IMR-90 (cell line): ENCODE measurements around the gene VSIR. TPM values are rescaled to one million over a fixed set of nuclear protein-coding genes. Genes with fewer than 3 reads are reported as not detected.

Experiments used
- ATAC-seq: fragments of 200-7000 bp; cut with Tn5 transposase; 2 replicates; pipeline ENCODE4 v1.9.1; 2020; ENCODE audit warnings: low read depth, mild to moderate bottlenecking, moderate library complexity
- BruUV-seq: library from RNA; stranded (reverse); fragments of 400-500 nt; replicated peaks from 2 replicates; lab custom pipeline; 2021; lab: Mats Ljungman, UMichigan
- CTCF ChIA-PET: fragments of 300-600 bp; formaldehyde crosslinking; extraction: SDS; loops from one replicate; lab custom pipeline; 2021; ENCODE audit warnings: antibody characterized with exemption; lab: Yijun Ruan, JAX
- POLR2A ChIA-PET: fragments of 300-600 bp; sonication (Branson Sonifier 250); formaldehyde crosslinking; loops from one replicate; lab custom pipeline; 2022; ENCODE audit warnings: antibody characterized with exemption; ENCODE audit not compliant: unreplicated experiment; lab: Charles Lee
- DNase-seq: peaks from one replicate; pipeline ENCODE4 v3.0.0; 2013
- H2AFZ ChIP-seq: replicated peaks from 2 replicates; pipeline ENCODE3; 2013; ENCODE audit warnings: low read length, mild to moderate bottlenecking; ENCODE audit not compliant: poor library complexity
- H2AK5ac ChIP-seq: 2 replicates; pipeline ENCODE4 v1.6.1; 2013; ENCODE audit warnings: low read depth, low read length, inconsistent platforms
- H2AK9ac ChIP-seq: replicated peaks from 2 replicates; pipeline ENCODE3; 2013; ENCODE audit warnings: mild to moderate bottlenecking, low read depth, low read length, moderate library complexity; ENCODE audit not compliant: poor library complexity
- H2BK120ac ChIP-seq: 2 replicates; pipeline ENCODE4 v1.6.1; 2013; ENCODE audit warnings: low read depth, low read length, inconsistent platforms
- H2BK15ac ChIP-seq: 3 replicates; pipeline ENCODE4 v1.6.1; 2013; ENCODE audit warnings: low read depth, low read length, inconsistent platforms
- H2BK20ac ChIP-seq: 2 replicates; pipeline ENCODE4 v1.6.1; 2013; ENCODE audit warnings: low read depth, mild to moderate bottlenecking, inconsistent platforms, low read length, moderate library complexity
- H2BK5ac ChIP-seq: 2 replicates; pipeline ENCODE4 v1.6.1; 2013; ENCODE audit warnings: mild to moderate bottlenecking, low read depth, low read length, inconsistent platforms; ENCODE audit not compliant: poor library complexity, severe bottlenecking
- H3K14ac ChIP-seq: replicated peaks from 2 replicates; pipeline ENCODE4 v1.6.1; 2013; ENCODE audit warnings: low read depth, low read length, inconsistent platforms
- H3K18ac ChIP-seq: 2 replicates; pipeline ENCODE4 v1.6.1; 2013; ENCODE audit warnings: low read depth, low read length, control low read depth
- H3K23ac ChIP-seq: 2 replicates; pipeline ENCODE4 v1.6.1; 2013; ENCODE audit warnings: low read depth, low read length, inconsistent platforms
- H3K27ac ChIP-seq: 2 replicates; pipeline ENCODE4 v1.5.1; 2013; ENCODE audit warnings: mild to moderate bottlenecking, control low read depth, low read length; ENCODE audit not compliant: insufficient read depth
- H3K27me3 ChIP-seq: 2 replicates; pipeline ENCODE4 v1.6.1; 2013; ENCODE audit warnings: low read length; ENCODE audit not compliant: control insufficient read depth, insufficient read depth
- H3K36me3 ChIP-seq: 2 replicates; pipeline ENCODE4 v1.6.1; 2013; ENCODE audit warnings: low read length, mixed read lengths; ENCODE audit not compliant: control insufficient read depth, insufficient read depth
- H3K4ac ChIP-seq: 2 replicates; pipeline ENCODE4 v1.6.1; 2013; ENCODE audit warnings: low read depth, low read length, inconsistent platforms
- H3K4me1 ChIP-seq: 2 replicates; pipeline ENCODE4 v1.6.1; 2013; ENCODE audit warnings: low read length, mixed read lengths; ENCODE audit not compliant: control insufficient read depth, insufficient read depth
- H3K4me2 ChIP-seq: 2 replicates; pipeline ENCODE4 v1.6.1; 2013; ENCODE audit warnings: low read depth, mild to moderate bottlenecking, control low read depth, low read length, moderate library complexity
- H3K4me3 ChIP-seq: 2 replicates; pipeline ENCODE4 v1.5.1; 2013; ENCODE audit warnings: low read depth, mild to moderate bottlenecking, control low read depth, low read length, moderate library complexity; ENCODE audit not compliant: insufficient read depth
- H3K56ac ChIP-seq: 2 replicates; pipeline ENCODE4 v1.6.1; 2013; ENCODE audit warnings: low read length, inconsistent platforms; ENCODE audit not compliant: insufficient read depth; ENCODE audit errors: extremely low read depth
- H3K79me1 ChIP-seq, 2 experiments: 2 replicates each; pipeline ENCODE4 v1.6.1; 2013; ENCODE audit warnings: low read length in 2 of 2, inconsistent platforms in 1 of 2, low read depth in 1 of 2
- H3K9ac ChIP-seq: 2 replicates; pipeline ENCODE4 v1.6.1; 2013; ENCODE audit warnings: low read depth, low read length, control low read depth
- H3K9me1 ChIP-seq: 2 replicates; pipeline ENCODE4 v1.6.1; 2013; ENCODE audit warnings: low read length, inconsistent platforms; ENCODE audit not compliant: insufficient read depth
- H3K9me3 ChIP-seq: 2 replicates; pipeline ENCODE4 v1.6.1; 2013; ENCODE audit warnings: low read length; ENCODE audit not compliant: control insufficient read depth, insufficient read depth
- H4K20me1 ChIP-seq: 2 replicates; pipeline ENCODE4 v1.6.1; 2013; ENCODE audit warnings: low read length, inconsistent platforms; ENCODE audit not compliant: insufficient read depth
- H4K5ac ChIP-seq: 2 replicates; pipeline ENCODE4 v1.6.1; 2013; ENCODE audit warnings: mild to moderate bottlenecking, low read depth, low read length, control low read depth
- H4K8ac ChIP-seq, 2 experiments: 2 replicates each; pipeline ENCODE4 v1.6.1; 2013; ENCODE audit warnings: low read depth in 2 of 2, low read length in 2 of 2, control low read depth in 1 of 2, inconsistent platforms in 1 of 2
- H4K91ac ChIP-seq: 2 replicates; pipeline ENCODE4 v1.6.1; 2013; ENCODE audit warnings: low read depth, low read length, inconsistent platforms; ENCODE audit not compliant: insufficient read depth
- CHD1 ChIP-seq: IDR thresholded peaks from 2 replicates; pipeline ENCODE4 v1.6.1; 2012; ENCODE audit warnings: low read depth, low read length, improper control_type of control experiment
- FOS ChIP-seq: fragments of 150-350 bp; IDR thresholded peaks from 2 replicates; pipeline ENCODE4 v1.6.1; 2016; ENCODE audit warnings: low read depth, low read length
- MAZ ChIP-seq: IDR thresholded peaks from 2 replicates; pipeline ENCODE4 v1.6.1; 2012; ENCODE audit warnings: low read depth, mild to moderate bottlenecking, low read length, improper control_type of control experiment, moderate library complexity, borderline replicate concordance
- NFE2L2 ChIP-seq: fragments of 150-350 bp; IDR thresholded peaks from 2 replicates; pipeline ENCODE4 v1.6.1; 2016; ENCODE audit warnings: low read depth, mild to moderate bottlenecking, low read length
- WGBS, 2 experiments: methylation state at CpG; one replicate each; pipeline versions ENCODE4 v1.1.5 to v1.1.7; 2013; ENCODE audit warnings: missing lambda C conversion rate in 2 of 2; ENCODE audit not compliant: insufficient read length in 1 of 2; ENCODE audit errors: extremely low coverage in 2 of 2; 5-methylcytosine and 5-hydroxymethylcytosine counted together
- dilution Hi-C: fragments of 300-500 bp; cut with HindIII; formaldehyde crosslinking; loops from one replicate; pipeline ENCODE4 v1.14.3; 2018; ENCODE audit warnings: low sequenced_read_pairs; ENCODE audit not compliant: unreplicated experiment
- in situ Hi-C: fragments of 300-500 bp; cut with MboI; formaldehyde crosslinking; loops from 3 replicates; pipeline ENCODE4 v1.14.3; 2019; ENCODE audit warnings: low sequenced_read_pairs, inconsistent platforms, mixed read lengths
- intact Hi-C: fragments of 100-400 bp; cut with micrococcal nuclease; formaldehyde crosslinking; loops from 2 replicates; pipeline ENCODE4 v1.10.0; 2022
- polyA plus RNA-seq, 3 experiments: library from polyadenylated mRNA; depleted of rRNA; stranded (reverse); fragments of >200 nt; gene quantifications; 2 replicates each; pipeline ENCODE4 v1.2.3, GENCODE V29; 2012; ENCODE audit warnings: low replicate concordance in 1 of 3
- total RNA-seq: library from RNA; depleted of rRNA; stranded (reverse); fragments of >200 nt; gene quantifications from 2 replicates; pipeline ENCODE4 v1.2.3, GENCODE V29; 2012

Gene VSIR
- total and polyA plus RNA-seq, 2 of the 4 experiments (the other 2 are of a cell fraction): 5.0 to 23.8 TPM

DNA sequence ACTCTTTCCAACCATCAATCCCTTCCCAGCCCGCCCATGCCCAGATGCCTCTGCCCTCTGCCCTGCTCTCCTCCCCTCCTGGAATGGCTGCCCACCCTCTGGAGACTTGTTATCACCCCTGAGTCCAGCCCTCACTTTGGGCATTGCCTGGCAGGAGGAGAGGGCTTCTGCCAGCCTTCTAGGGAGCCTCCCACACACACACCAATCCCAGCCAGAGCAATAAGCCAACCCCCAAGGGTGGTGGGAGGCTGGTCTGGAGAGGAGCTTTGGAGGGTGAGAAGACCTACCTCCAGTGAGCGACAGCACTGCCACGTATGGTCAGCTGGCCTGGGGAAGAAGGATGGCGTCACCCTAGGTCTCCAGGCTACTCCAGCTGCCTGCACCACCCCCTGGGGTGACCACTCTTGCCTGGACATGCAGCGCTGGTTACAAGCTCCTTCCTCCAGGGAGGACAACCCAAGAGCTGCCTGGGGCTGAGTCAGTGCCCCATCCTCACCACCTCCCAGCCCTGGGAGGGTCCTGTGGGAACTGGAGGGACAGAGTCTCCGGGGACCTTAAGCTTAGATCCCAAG is 62.2 kb downstream of the VSIR start:
- intact Hi-C loops: loop anchor here (5.0 kb wide), 2 partner anchors 56 to 101 kb away; no protein-coding TSS in a partner anchor
- no peak for ATAC-seq
- TF ChIP-seq FOS (no peak), MAZ (no peak), CHD1 (no peak), NFE2L2 (no peak)

More for the DNA sequence above, 62.2 kb downstream of the VSIR start:
- Histone ChIP-seq H3K4me1 (peaks cover 16% of the 10 kb centered on the region), H2AFZ (no peak overlapping the region), H3K14ac (no peak overlapping the region), H2BK5ac (no peak overlapping the region), H2BK15ac (no peak overlapping the region), H3K23ac (no peak overlapping the region), H3K9me1 (no peaks in the 10 kb centered on the region), H3K27ac (no peak overlapping the region), H3K4me3 (no peak overlapping the region), H4K5ac (no peak overlapping the region), H4K20me1 (no peaks in the 10 kb centered on the region), H3K4me2 (no peak overlapping the region), H3K79me1 (no peaks in the 10 kb centered on the region), H3K9ac (no peak overlapping the region), H3K18ac (no peak overlapping the region), H2AK5ac (no peak overlapping the region), H2BK120ac (no peak overlapping the region), H2BK20ac (no peak overlapping the region), H2AK9ac (peak overlapping the region; percentile 88), H4K8ac (no peak overlapping the region), H3K9me3 (peaks cover 2% of the 10 kb centered on the region; the same call in 1 of the 2 replicates), H3K36me3 (no peaks in the 10 kb centered on the region), H3K27me3 (peaks cover 15% of the 10 kb centered on the region; the same call in 1 of the 2 replicates), H4K91ac (no peak overlapping the region), H3K56ac (no peak overlapping the region), H3K4ac (no peak overlapping the region)
- no CpG with 5 or more reads among the region's 6 CpGs for WGBS, 2 experiments
- BruUV-seq: no TSS peak
- in situ Hi-C loops (no loop called here), dilution Hi-C loops (no loop called here)
- CTCF ChIA-PET: no interaction called here
- POLR2A ChIA-PET: no interaction called here
- no peak for DNase-seq
